GM11168 (cell line): ENCODE results near the gene VAMP8.
"Not testable (repeated sequence)": the region's sequence is repeated elsewhere in the genome, so short reads cannot be mapped to it uniquely, and the experiment has no call there.

Source experiments
- in situ Hi-C: fragments of 300-500 bp; cut with MboI; formaldehyde crosslinking; loops from one replicate; pipeline ENCODE4 v1.12.0; 2022; ENCODE audit warnings: low sequenced_read_pairs; ENCODE audit not compliant: unreplicated experiment

Gene VAMP8

DNA sequence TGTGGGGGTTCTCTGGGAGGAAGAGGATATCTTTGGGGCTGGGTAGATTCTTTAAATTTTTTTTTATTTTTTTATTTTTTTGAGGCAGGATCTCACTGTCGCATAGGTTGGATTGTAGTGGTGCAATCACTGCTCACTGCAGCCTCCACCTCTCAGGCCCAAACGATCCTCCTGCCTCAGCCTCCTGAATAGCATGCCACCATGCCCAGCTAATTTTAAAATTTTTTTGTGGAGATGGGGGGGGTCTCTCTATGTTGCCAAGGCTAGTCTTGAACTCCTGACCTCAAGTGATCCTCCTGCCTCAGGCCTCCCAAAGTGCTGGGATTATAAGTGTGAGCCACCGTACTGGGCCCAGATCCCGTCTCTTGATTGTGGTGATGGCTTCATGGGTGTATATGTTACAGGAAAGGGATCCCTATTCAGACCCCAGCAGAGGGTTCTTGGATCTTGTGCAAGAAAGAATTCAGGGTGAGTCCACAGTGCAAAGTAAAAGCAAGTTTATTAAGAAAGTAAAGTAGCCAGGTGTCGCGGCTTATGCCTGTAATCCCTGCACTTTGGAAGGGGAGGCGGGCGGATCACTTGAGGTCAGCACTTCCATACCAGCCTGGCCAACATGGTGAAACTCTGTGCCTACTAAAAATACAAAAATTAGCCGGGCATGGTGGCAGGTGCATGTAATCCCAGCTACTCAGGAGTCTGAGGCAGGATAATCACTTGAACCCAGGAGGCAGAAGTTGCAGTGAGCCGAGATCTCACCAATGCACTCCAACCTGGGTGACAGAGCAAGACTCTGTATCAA, 36.5 kb downstream of the VAMP8 start:
- in situ Hi-C loops: no loop called here

GRCh38 chr2:85614757-85615156, 37.4 kb downstream of the VAMP8 start:
- in situ Hi-C loops: not testable (repeated sequence)

DNA sequence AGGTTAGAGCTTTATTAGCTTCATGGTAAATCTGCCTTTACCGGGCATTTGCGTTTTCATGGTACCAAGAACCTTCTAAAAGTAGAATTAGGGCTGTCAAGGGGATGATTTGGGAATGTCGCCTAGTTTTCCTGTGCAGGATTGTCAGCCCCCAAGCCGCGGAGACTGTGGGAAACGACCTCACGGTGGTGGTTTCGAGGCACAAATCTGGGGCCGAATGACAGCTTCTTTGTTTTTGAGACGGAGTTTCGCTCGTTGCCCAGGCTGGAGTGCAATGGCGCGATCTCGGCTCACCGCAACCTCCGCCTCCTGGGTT, 38.0 kb downstream of the VAMP8 start:
- in situ Hi-C loops: no loop called here

- in situ Hi-C loops: not testable (repeated sequence)
Measured at GRCh38 chr2:85617723-85618122, 40.3 kb downstream of the VAMP8 start.

DNA sequence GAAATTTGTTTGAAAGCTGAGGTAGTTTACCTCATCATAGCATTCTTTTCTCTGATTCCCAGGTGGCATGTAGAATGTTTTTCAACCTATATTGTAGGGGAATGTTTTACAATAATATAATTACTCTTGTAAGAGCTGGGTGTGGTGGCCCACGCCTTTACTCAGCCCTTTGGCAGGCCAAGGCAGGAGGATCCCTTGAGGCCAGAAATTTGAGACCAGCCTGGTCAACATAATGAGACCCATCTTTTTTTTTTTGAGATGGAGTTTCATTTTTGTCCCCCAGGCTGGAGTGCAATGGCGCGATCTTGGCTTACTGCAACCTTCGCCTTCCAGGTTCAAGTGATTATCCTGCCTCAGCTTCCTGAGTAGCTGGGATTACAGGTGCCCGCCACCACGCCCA, 42.2 kb downstream of the VAMP8 start:
- in situ Hi-C loops: no loop called here

GRCh38 chr2:85621338-85621737, 44.0 kb downstream of the VAMP8 start:
- in situ Hi-C loops: no loop called here

GRCh38 chr2:85623991-85624390, 46.6 kb downstream of the VAMP8 start:
- in situ Hi-C loops: no loop called here

DNA sequence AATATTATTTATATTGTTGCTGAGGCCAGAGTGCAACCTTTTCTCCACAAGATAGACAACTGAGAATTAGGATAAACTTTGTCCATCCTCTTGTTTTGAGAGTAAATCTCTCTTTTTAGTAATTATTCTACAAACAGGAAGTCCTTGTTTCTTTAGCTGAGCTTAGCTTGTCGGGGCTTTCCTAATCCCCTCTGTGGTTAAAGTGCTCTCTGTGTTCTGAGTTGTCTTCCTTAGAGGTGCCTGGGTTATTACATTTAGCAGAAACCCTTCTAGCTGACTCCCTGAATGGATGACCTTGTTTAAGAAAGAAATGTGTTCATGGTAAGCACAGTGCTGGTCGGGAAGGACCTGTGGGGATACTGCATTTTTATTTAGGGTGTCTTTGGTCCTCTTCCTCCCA, 51.3 kb downstream of the VAMP8 start:
- in situ Hi-C loops: no loop called here

DNA sequence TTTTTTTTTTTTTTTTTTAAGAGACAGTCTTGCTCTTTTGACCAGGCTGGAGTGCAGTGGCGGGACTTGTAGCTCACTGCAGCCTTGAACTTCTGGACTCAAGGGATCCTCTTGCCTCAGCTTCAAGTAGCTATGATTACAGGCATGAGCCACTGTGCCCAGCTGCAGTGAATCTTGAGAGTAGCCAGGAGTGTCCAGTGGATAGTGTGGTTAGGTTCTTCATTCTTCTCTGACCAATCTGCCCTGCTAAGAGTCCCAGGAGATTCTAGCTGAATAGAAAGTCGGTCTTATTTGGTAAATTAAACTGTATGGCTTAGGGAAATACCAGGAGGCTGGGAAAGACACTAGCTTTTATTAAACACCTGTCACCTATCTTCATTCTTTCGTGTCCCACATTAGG, 53.9 kb downstream of the VAMP8 start:
- in situ Hi-C loops: no loop called here
